ENCODE data around the gene CAMK1G. TPM values are rescaled to one million over a fixed set of nuclear protein-coding genes. Genes with fewer than 3 reads are reported as not detected.

CAMK1G gene
- total and polyA plus RNA-seq, 2 experiments from 2014 or later = 0.11 TPM; not detected in 1

GRCh38 chr1:209539576-209539975, 43.9 kb upstream of the CAMK1G start:
- DNase-seq = no peak
- Histone ChIP-seq H4K20me1 (ENCODE audit: insufficient read depth) (no peaks in the 10 kb centered on the region), H3K9ac (no peak overlapping the region), H3K27ac (no peak overlapping the region), H3K36me3 (ENCODE audit: low read depth) (no peaks in the 10 kb centered on the region), H3K9me2 (ENCODE audit: insufficient read depth) (no peaks in the 10 kb centered on the region), H3K4me3 (no peak overlapping the region), H3K4me1 (ENCODE audit: insufficient read depth) (no peaks in the 10 kb centered on the region), H3K27me3 (replicated peaks; ENCODE audit: insufficient read depth) (peaks cover 31% of the 10 kb centered on the region), H3K4me2 (ENCODE audit: unreplicated experiment) (no peak overlapping the region), H3K79me2 (ENCODE audit: insufficient read depth) (no peaks in the 10 kb centered on the region), H3F3A (ENCODE audit: insufficient read depth) (no peaks in the 10 kb centered on the region), H3K9me3 (ENCODE audit: low read depth) (no peaks in the 10 kb centered on the region), H2AFZ (no peak overlapping the region)
- in situ Hi-C loops (cut with MboI) = no loop called here
- no peak for TF ChIP-seq EZH2 (IDR thresholded peaks at IDR 0.05; ENCODE audit: insufficient read depth, poor library complexity, severe bottlenecking)
- no peak for TF ChIP-seq EZH2phosphoT487 (IDR thresholded peaks at IDR 0.05; ENCODE audit: insufficient read depth, low read depth)

GRCh38 chr1:209542585-209542984, 40.9 kb upstream of the CAMK1G start:
- H3K36me3 ChIP-seq (ENCODE audit: low read depth) = no peaks in the 10 kb centered on the region
- H2AFZ ChIP-seq = no peak overlapping the region
- H3F3A ChIP-seq (ENCODE audit: insufficient read depth) = no peaks in the 10 kb centered on the region
- no peak overlapping the region for H3K4me2 ChIP-seq (ENCODE audit: unreplicated experiment)
- no peaks in the 10 kb centered on the region for H3K9me2 ChIP-seq (ENCODE audit: insufficient read depth)
- in situ Hi-C loops (cut with MboI) = no loop called here
- H4K20me1 ChIP-seq (ENCODE audit: insufficient read depth) = no peaks in the 10 kb centered on the region
- H3K79me2 ChIP-seq (ENCODE audit: insufficient read depth) = no peaks in the 10 kb centered on the region
- no peaks in the 10 kb centered on the region for H3K9me3 ChIP-seq (ENCODE audit: low read depth)
- peaks cover 19% of the 10 kb centered on the region for H3K27me3 ChIP-seq (replicated peaks; ENCODE audit: insufficient read depth)
- no peak overlapping the region for H3K4me3 ChIP-seq
- no peak overlapping the region for H3K9ac ChIP-seq
- DNase-seq = peak; percentile 9
- H3K4me1 ChIP-seq (ENCODE audit: insufficient read depth) = no peaks in the 10 kb centered on the region
- no peak overlapping the region for H3K27ac ChIP-seq
- TF ChIP-seq EZH2 (IDR thresholded peaks at IDR 0.05; ENCODE audit: insufficient read depth, poor library complexity, severe bottlenecking) (no peak), EZH2phosphoT487 (IDR thresholded peaks at IDR 0.05; ENCODE audit: insufficient read depth, low read depth) (no peak)

GRCh38 chr1:209544098-209544497, 39.4 kb upstream of the CAMK1G start:
- 66 to 78% methylated on average over 2 of the region's 2 CpGs for whole genome bisulfite sequencing, 2 experiments (ENCODE audit: low coverage in 1 of 2, low lambda C conversion rate in 2 of 2, missing lambda C conversion rate in 2 of 2)
- H3K27me3 ChIP-seq (replicated peaks; ENCODE audit: insufficient read depth) = peaks cover 10% of the 10 kb centered on the region; the same call in 1 of the 2 replicates
- TF ChIP-seq EZH2 (IDR thresholded peaks at IDR 0.05; ENCODE audit: insufficient read depth, poor library complexity, severe bottlenecking) (no peak), EZH2phosphoT487 (IDR thresholded peaks at IDR 0.05; ENCODE audit: insufficient read depth, low read depth) (no peak)
- no peak overlapping the region for H3K9ac ChIP-seq
- H3F3A ChIP-seq (ENCODE audit: insufficient read depth) = no peaks in the 10 kb centered on the region
- no peaks in the 10 kb centered on the region for H3K4me1 ChIP-seq (ENCODE audit: insufficient read depth)
- no peaks in the 10 kb centered on the region for H3K36me3 ChIP-seq (ENCODE audit: low read depth)
- no peak for DNase-seq
- no peaks in the 10 kb centered on the region for H4K20me1 ChIP-seq (ENCODE audit: insufficient read depth)
- H3K9me3 ChIP-seq (ENCODE audit: low read depth) = no peaks in the 10 kb centered on the region
- no peaks in the 10 kb centered on the region for H3K9me2 ChIP-seq (ENCODE audit: insufficient read depth)
- no peak overlapping the region for H2AFZ ChIP-seq
- no peak overlapping the region for H3K4me2 ChIP-seq (ENCODE audit: unreplicated experiment)
- in situ Hi-C loops (cut with MboI) = no loop called here
- no peak overlapping the region for H3K4me3 ChIP-seq
- H3K27ac ChIP-seq = no peak overlapping the region
- no peaks in the 10 kb centered on the region for H3K79me2 ChIP-seq (ENCODE audit: insufficient read depth)

GRCh38 chr1:209545423-209545822, 38.1 kb upstream of the CAMK1G start:
- Histone ChIP-seq H3F3A (ENCODE audit: insufficient read depth) (no peaks in the 10 kb centered on the region), H3K4me1 (ENCODE audit: insufficient read depth) (no peaks in the 10 kb centered on the region), H3K27me3 (replicated peaks; ENCODE audit: insufficient read depth) (peaks cover 5% of the 10 kb centered on the region; the same call in 1 of the 2 replicates), H3K9ac (no peak overlapping the region), H3K27ac (no peak overlapping the region), H3K9me3 (ENCODE audit: low read depth) (no peaks in the 10 kb centered on the region), H2AFZ (no peak overlapping the region), H3K79me2 (ENCODE audit: insufficient read depth) (no peaks in the 10 kb centered on the region), H4K20me1 (ENCODE audit: insufficient read depth) (no peaks in the 10 kb centered on the region), H3K36me3 (ENCODE audit: low read depth) (no peaks in the 10 kb centered on the region), H3K4me3 (no peak overlapping the region), H3K9me2 (ENCODE audit: insufficient read depth) (no peaks in the 10 kb centered on the region), H3K4me2 (ENCODE audit: unreplicated experiment) (no peak overlapping the region)
- in situ Hi-C loops (cut with MboI) = no loop called here
- TF ChIP-seq EZH2phosphoT487 (IDR thresholded peaks at IDR 0.05; ENCODE audit: insufficient read depth, low read depth) (no peak), EZH2 (IDR thresholded peaks at IDR 0.05; ENCODE audit: insufficient read depth, poor library complexity, severe bottlenecking) (no peak)
- 41 to 42% methylated on average over 3 of the region's 3 CpGs for WGBS, 2 experiments (ENCODE audit: low coverage in 1 of 2, low lambda C conversion rate in 2 of 2, missing lambda C conversion rate in 2 of 2)
- DNase-seq = no peak

- in situ Hi-C loops (cut with MboI) = no loop called here
- no peak overlapping the region for H3K4me3 ChIP-seq
- H3K27ac ChIP-seq = no peak overlapping the region
- H4K20me1 ChIP-seq (ENCODE audit: insufficient read depth) = no peaks in the 10 kb centered on the region
- DNase-seq = no peak
- no peaks in the 10 kb centered on the region for H3F3A ChIP-seq (ENCODE audit: insufficient read depth)
- H3K9me3 ChIP-seq (ENCODE audit: low read depth) = no peaks in the 10 kb centered on the region
- 22 to 25% methylated on average over 5 of the region's 5 CpGs for WGBS, 2 experiments (ENCODE audit: low coverage in 1 of 2, low lambda C conversion rate in 2 of 2, missing lambda C conversion rate in 2 of 2)
- H3K79me2 ChIP-seq (ENCODE audit: insufficient read depth) = no peaks in the 10 kb centered on the region
- H3K27me3 ChIP-seq (replicated peaks; ENCODE audit: insufficient read depth) = peaks cover 2% of the 10 kb centered on the region; the same call in 1 of the 2 replicates
- H3K4me2 ChIP-seq (ENCODE audit: unreplicated experiment) = no peak overlapping the region
- no peak overlapping the region for H2AFZ ChIP-seq
- no peaks in the 10 kb centered on the region for H3K36me3 ChIP-seq (ENCODE audit: low read depth)
- no peaks in the 10 kb centered on the region for H3K4me1 ChIP-seq (ENCODE audit: insufficient read depth)
- no peak overlapping the region for H3K9ac ChIP-seq
- H3K9me2 ChIP-seq (ENCODE audit: insufficient read depth) = no peaks in the 10 kb centered on the region
- TF ChIP-seq EZH2 (IDR thresholded peaks at IDR 0.05; ENCODE audit: insufficient read depth, poor library complexity, severe bottlenecking) (no peak), EZH2phosphoT487 (IDR thresholded peaks at IDR 0.05; ENCODE audit: insufficient read depth, low read depth) (no peak)
These were observed 37.0 kb upstream of the CAMK1G start for GRCh38 chr1:209546390-209547085.
